GM23338 (cell line): Measurements from ENCODE around the gene NECAB3. TPM values are rescaled to one million over a fixed set of nuclear protein-coding genes. Genes with fewer than 3 reads are reported as not detected.
"Not testable (repeated sequence)": the region's sequence is repeated elsewhere in the genome, so short reads cannot be mapped to it uniquely, and the experiment has no call there.

Source experiments
- ATAC-seq: fragments of 200-7000 bp; cut with Tn5 transposase; 3 replicates; pipeline ENCODE4 v1.9.1; 2020
- DNase-seq: peaks from one replicate; pipeline ENCODE4 v3.0.0-alpha.2; 2015; ENCODE audit warnings: low spot score
- H2AFZ ChIP-seq: fragments of 200-600 bp; sonication (generic); 2 replicates; pipeline ENCODE4 v1.8.0; 2016; ENCODE audit warnings: antibody characterized with exemption, mild to moderate bottlenecking, moderate library complexity
- H3F3A ChIP-seq: fragments of 200-600 bp; sonication (generic); replicated peaks from 2 replicates; pipeline ENCODE4 v1.8.0; 2017; ENCODE audit warnings: antibody characterized with exemption, mixed run types, low read depth
- H3K27ac ChIP-seq: fragments of 200-600 bp; sonication (generic); 2 replicates; pipeline ENCODE4 v1.6.1; 2016; ENCODE audit warnings: low read depth
- H3K27me3 ChIP-seq: fragments of 200-600 bp; sonication (generic); 2 replicates; pipeline ENCODE4 v1.8.0; 2016; ENCODE audit warnings: mild to moderate bottlenecking, mixed run types, moderate library complexity; ENCODE audit not compliant: insufficient read depth
- H3K36me3 ChIP-seq: fragments of 200-600 bp; sonication (generic); 2 replicates; pipeline ENCODE4 v1.8.0; 2016; ENCODE audit warnings: mild to moderate bottlenecking; ENCODE audit not compliant: insufficient read depth
- H3K4me1 ChIP-seq: fragments of 200-600 bp; sonication (generic); 2 replicates; pipeline ENCODE4 v1.8.0; 2016; ENCODE audit warnings: mild to moderate bottlenecking, moderate library complexity; ENCODE audit not compliant: insufficient read depth
- H3K4me2 ChIP-seq: fragments of 200-600 bp; sonication (generic); 2 replicates; pipeline ENCODE4 v1.7.1; 2017; ENCODE audit warnings: mixed run types
- H3K4me3 ChIP-seq: fragments of 200-600 bp; sonication (generic); 2 replicates; pipeline ENCODE4 v1.6.1; 2016; ENCODE audit warnings: mixed run types
- H3K79me2 ChIP-seq: fragments of 200-600 bp; sonication (generic); replicated peaks from 2 replicates; pipeline ENCODE4 v1.8.0; 2017; ENCODE audit warnings: mild to moderate bottlenecking; ENCODE audit not compliant: insufficient read depth
- H3K9me2 ChIP-seq: fragments of 200-600 bp; sonication (generic); 2 replicates; pipeline ENCODE4 v1.8.0; 2017; ENCODE audit not compliant: insufficient read depth
- H4K20me1 ChIP-seq: fragments of 200-600 bp; sonication (generic); replicated peaks from 2 replicates; pipeline ENCODE4 v1.8.0; 2017; ENCODE audit warnings: mild to moderate bottlenecking; ENCODE audit not compliant: insufficient read depth
- H3K27ac Mint-ChIP-seq: 2 replicates; pipeline ENCODE4 v1.8.0; 2020; ENCODE audit warnings: inconsistent platforms, mild to moderate bottlenecking, moderate library complexity, mixed read lengths
- H3K27me3 Mint-ChIP-seq: 3 replicates; pipeline ENCODE4 v1.8.0; 2022; ENCODE audit warnings: low read depth, mild to moderate bottlenecking, moderate library complexity, mixed read lengths, inconsistent platforms; ENCODE audit not compliant: insufficient read depth, poor library complexity
- H3K36me3 Mint-ChIP-seq: 3 replicates; pipeline ENCODE4 v1.8.0; 2021; ENCODE audit warnings: low read depth, mild to moderate bottlenecking, inconsistent platforms, moderate library complexity, mixed read lengths
- H3K4me1 Mint-ChIP-seq: 3 replicates; pipeline ENCODE4 v1.8.0; 2020; ENCODE audit warnings: mild to moderate bottlenecking, inconsistent platforms, mixed read lengths
- H3K4me3 Mint-ChIP-seq: 3 replicates; pipeline ENCODE4 v1.8.0; 2021; ENCODE audit warnings: moderate library complexity, mild to moderate bottlenecking, inconsistent platforms, mixed read lengths
- H3K9me3 Mint-ChIP-seq: 3 replicates; pipeline ENCODE4 v1.8.0; 2020; ENCODE audit warnings: moderate library complexity, mild to moderate bottlenecking, inconsistent platforms, mixed read lengths
- CREB1 ChIP-seq: fragments of 250-450 bp; sonication (Bioruptor Pico); IDR thresholded peaks from 2 replicates; pipeline ENCODE4 v1.5.0; 2020; ENCODE audit warnings: low read depth, mild to moderate bottlenecking, moderate library complexity
- EZH2 ChIP-seq: fragments of 200-600 bp; sonication (generic); IDR thresholded peaks from one replicate; pipeline ENCODE4 v1.8.0; 2017; ENCODE audit warnings: antibody characterized with exemption, mild to moderate bottlenecking, low read depth; ENCODE audit not compliant: unreplicated experiment
- EZH2phosphoT487 ChIP-seq: fragments of 200-600 bp; sonication (generic); IDR thresholded peaks from one replicate; pipeline ENCODE4 v1.8.1; 2018; ENCODE audit warnings: antibody characterized with exemption; ENCODE audit not compliant: unreplicated experiment
- JUNB ChIP-seq: IDR thresholded peaks from one replicate; pipeline ENCODE4 v1.6.1; 2016; ENCODE audit warnings: antibody characterized with exemption; ENCODE audit not compliant: unreplicated experiment
- NANOG ChIP-seq: IDR thresholded peaks from 2 replicates; pipeline ENCODE4 v1.6.1; 2016; ENCODE audit warnings: antibody characterized with exemption, borderline replicate concordance
- POLR2AphosphoS5 ChIP-seq: IDR thresholded peaks from 2 replicates; pipeline ENCODE4 v1.6.1; 2016; ENCODE audit warnings: antibody characterized with exemption, low read depth
- STAT1 ChIP-seq: IDR thresholded peaks from one replicate; pipeline ENCODE4 v1.6.1; 2016; ENCODE audit warnings: antibody characterized with exemption; ENCODE audit not compliant: unreplicated experiment
- ZNF114 ChIP-seq: fragments of 250-450 bp; sonication (Bioruptor Pico); IDR thresholded peaks from 2 replicates; pipeline ENCODE4 v1.5.0; 2020; ENCODE audit warnings: mild to moderate bottlenecking, moderate library complexity
- ZNF331 ChIP-seq: fragments of 250-450 bp; sonication (Bioruptor Pico); IDR thresholded peaks from 2 replicates; pipeline ENCODE4 v1.5.0; 2020; ENCODE audit warnings: low read depth, mild to moderate bottlenecking, moderate library complexity
- polyA plus RNA-seq: library from polyadenylated mRNA; unstranded; fragments of >200 nt; fragmentation: Nextera tagmentation; extraction: Ambion mirVana; gene quantifications from 2 replicates; pipeline ENCODE4 v1.2.1, GENCODE V29; 2016
- total RNA-seq: library from RNA; depleted of rRNA; stranded (reverse); fragments of >200 nt; shearing (Covaris generic); gene quantifications from 2 replicates; pipeline ENCODE4 v1.2.3, GENCODE V29; 2014
- TF ChIP-seq, protein P1 (sequence below): IDR thresholded peaks from 2 replicates; pipeline ENCODE4 v1.6.1; 2016; ENCODE audit warnings: antibody characterized with exemption
- TF ChIP-seq, protein P2 (sequence below), 2 experiments: fragments of 200-600 bp in 1 of 2; sonication (generic) in 1 of 2; conservative IDR thresholded peaks; 2 replicates each; pipeline versions ENCODE4 v1.5.1 to v1.6.1; 2016 to 2017; ENCODE audit warnings: antibody characterized with exemption in 2 of 2, low read depth in 2 of 2, mild to moderate bottlenecking in 2 of 2, moderate library complexity in 1 of 2

NECAB3 gene
- total and polyA plus RNA-seq, 2 experiments from 2014 or later, result 8.5 to 28.4 TPM

DNA sequence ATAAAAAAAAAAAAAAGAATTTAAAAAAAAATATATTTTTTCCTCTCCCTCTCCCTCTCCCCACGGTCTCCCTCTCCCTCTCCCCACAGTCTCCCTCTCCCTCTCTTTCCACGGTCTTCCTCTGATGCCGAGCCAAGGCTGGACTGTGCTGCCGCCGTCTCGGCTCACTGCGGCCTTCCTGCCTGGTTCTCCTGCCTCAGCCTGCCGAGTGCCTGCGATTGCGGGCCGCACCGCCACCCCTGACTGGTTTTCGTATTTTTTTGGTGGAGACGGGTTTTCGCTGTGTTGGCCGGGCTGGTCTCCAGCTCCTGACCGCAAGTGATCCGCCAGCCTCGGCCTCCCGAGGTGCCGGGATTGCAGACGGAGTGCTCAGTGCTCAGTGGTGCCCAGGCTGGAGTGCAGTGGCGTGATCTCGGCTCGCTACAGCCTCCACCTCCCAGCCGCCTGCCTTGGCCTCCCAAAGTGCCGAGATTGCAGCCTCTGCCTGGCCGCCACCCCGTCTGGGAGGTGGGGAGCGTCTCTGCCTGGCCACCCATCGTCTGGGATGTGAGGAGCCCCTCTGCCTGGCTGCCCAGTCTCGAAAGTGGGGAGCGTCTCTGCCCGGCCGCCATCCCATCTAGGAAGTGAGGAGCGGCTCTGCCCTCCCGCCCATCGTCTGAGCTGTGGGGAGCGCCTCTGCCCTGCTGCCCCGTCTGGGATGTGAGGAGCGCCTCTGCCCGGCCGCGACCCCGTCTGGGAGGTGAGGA, 26.6 kb upstream of the NECAB3 start:
- H3K27ac ChIP-seq, H3K27me3 Mint-ChIP-seq, H3K4me3 Mint-ChIP-seq, H3F3A ChIP-seq, H3K36me3 ChIP-seq, H2AFZ ChIP-seq, H3K4me3 ChIP-seq, DNase-seq, ATAC-seq, H3K9me2 ChIP-seq, H3K4me1 ChIP-seq, H4K20me1 ChIP-seq, H3K27me3 ChIP-seq, H3K4me2 ChIP-seq, H3K4me1 Mint-ChIP-seq, H3K27ac Mint-ChIP-seq, H3K79me2 ChIP-seq: not testable (repeated sequence)
- Mint-ChIP-seq H3K36me3 (peaks cover 26% of the 10 kb centered on the region), H3K9me3 (peaks cover 55% of the 10 kb centered on the region)

DNA sequence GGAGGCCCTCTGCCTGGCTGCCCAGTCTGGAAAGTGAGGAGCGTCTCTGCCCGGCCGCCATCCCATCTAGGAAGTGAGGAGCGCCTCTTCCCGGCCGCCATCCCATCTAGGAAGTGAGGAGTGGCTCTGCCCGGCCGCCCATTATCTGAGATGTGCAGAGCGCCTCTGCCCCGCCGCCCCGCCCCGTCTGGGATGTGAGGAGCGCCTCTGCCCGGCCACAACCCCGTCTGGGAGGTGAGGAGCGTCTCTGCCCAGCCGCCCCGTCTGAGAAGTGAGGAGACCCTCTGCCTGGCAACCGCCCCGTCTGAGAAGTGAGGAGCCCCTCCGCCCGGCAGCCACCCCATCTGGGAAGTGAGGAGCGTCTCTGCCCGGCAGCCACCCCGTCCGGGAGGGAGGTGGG, 24.7 kb upstream of the NECAB3 start:
- ATAC-seq, H3K27ac Mint-ChIP-seq, H3K4me3 ChIP-seq, H3K27ac ChIP-seq, H3K27me3 ChIP-seq, H3K79me2 ChIP-seq, H3K4me2 ChIP-seq, H3K4me3 Mint-ChIP-seq, H3K4me1 Mint-ChIP-seq, H3K27me3 Mint-ChIP-seq, H3K9me2 ChIP-seq, H3F3A ChIP-seq, H3K4me1 ChIP-seq, H3K36me3 ChIP-seq, H4K20me1 ChIP-seq, DNase-seq, H2AFZ ChIP-seq: not testable (repeated sequence)
- Mint-ChIP-seq H3K36me3 (peaks cover 26% of the 10 kb centered on the region), H3K9me3 (peaks cover 53% of the 10 kb centered on the region)

DNA sequence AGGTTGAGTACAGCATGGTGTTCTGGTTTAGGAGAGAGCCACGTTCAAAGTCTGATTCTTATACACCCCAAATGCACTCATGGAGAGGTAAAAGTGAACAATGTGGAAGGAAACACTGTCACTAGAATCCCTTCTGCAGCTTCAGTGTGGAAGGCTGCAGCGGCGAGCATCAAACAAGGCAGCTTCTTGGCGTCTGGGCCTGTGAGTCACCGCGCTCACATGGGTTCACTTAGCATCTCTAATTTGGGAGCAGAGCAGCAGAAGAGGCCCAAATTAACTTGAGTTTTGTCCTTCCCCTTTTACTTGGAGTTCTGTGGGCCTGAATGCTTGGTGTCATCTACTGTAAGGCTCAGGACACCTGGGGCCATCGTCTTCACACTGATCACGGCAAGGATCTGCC, 22.9 kb upstream of the NECAB3 start:
- Histone ChIP-seq H2AFZ (no peak overlapping the region), H3K4me2 (no peak overlapping the region), H3K4me3 (no peak overlapping the region), H4K20me1 (no peaks in the 10 kb centered on the region), H3K79me2 (no peaks in the 10 kb centered on the region), H3K9me2 (no peaks in the 10 kb centered on the region), H3F3A (no peaks in the 10 kb centered on the region), H3K27ac (no peak overlapping the region), H3K36me3 (no peaks in the 10 kb centered on the region), H3K27me3 (no peaks in the 10 kb centered on the region), H3K4me1 (peaks cover 7% of the 10 kb centered on the region)
- H3K4me3 Mint-ChIP-seq, result no peak overlapping the region
- ATAC-seq (no peak), DNase-seq (no peak)
- H3K36me3 Mint-ChIP-seq, result peaks cover 18% of the 10 kb centered on the region
- peaks cover 38% of the 10 kb centered on the region for H3K9me3 Mint-ChIP-seq
- peaks cover 10% of the 10 kb centered on the region for H3K27me3 Mint-ChIP-seq
- no peak overlapping the region for H3K27ac Mint-ChIP-seq
- H3K4me1 Mint-ChIP-seq, result peaks cover 14% of the 10 kb centered on the region; the same call in 2 of the 3 replicates
- TF ChIP-seq ZNF114 (CRISPR knock-in tag) (no peak), EZH2 (no peak), NANOG (no peak), STAT1 (no peak), EZH2phosphoT487 (no peak), ZNF331 (CRISPR knock-in tag) (no peak), POLR2AphosphoS5 (no peak), CREB1 (CRISPR knock-in tag) (no peak), JUNB (no peak)
- TF ChIP-seq, protein P1, sequence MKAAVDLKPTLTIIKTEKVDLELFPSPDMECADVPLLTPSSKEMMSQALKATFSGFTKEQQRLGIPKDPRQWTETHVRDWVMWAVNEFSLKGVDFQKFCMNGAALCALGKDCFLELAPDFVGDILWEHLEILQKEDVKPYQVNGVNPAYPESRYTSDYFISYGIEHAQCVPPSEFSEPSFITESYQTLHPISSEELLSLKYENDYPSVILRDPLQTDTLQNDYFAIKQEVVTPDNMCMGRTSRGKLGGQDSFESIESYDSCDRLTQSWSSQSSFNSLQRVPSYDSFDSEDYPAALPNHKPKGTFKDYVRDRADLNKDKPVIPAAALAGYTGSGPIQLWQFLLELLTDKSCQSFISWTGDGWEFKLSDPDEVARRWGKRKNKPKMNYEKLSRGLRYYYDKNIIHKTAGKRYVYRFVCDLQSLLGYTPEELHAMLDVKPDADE, result no peak
- TF ChIP-seq, protein P2, sequence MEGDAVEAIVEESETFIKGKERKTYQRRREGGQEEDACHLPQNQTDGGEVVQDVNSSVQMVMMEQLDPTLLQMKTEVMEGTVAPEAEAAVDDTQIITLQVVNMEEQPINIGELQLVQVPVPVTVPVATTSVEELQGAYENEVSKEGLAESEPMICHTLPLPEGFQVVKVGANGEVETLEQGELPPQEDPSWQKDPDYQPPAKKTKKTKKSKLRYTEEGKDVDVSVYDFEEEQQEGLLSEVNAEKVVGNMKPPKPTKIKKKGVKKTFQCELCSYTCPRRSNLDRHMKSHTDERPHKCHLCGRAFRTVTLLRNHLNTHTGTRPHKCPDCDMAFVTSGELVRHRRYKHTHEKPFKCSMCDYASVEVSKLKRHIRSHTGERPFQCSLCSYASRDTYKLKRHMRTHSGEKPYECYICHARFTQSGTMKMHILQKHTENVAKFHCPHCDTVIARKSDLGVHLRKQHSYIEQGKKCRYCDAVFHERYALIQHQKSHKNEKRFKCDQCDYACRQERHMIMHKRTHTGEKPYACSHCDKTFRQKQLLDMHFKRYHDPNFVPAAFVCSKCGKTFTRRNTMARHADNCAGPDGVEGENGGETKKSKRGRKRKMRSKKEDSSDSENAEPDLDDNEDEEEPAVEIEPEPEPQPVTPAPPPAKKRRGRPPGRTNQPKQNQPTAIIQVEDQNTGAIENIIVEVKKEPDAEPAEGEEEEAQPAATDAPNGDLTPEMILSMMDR (conservative IDR thresholded peaks at IDR 0.05; ENCODE audit: low read depth in 2 of 2), result no peak
